GM12878 (cell line): ENCODE measurements around the gene IRGC. TPM values are rescaled to one million over a fixed set of nuclear protein-coding genes. Genes with fewer than 3 reads are reported as not detected.

Experiments used
- BCL11A ChIP-seq: IDR thresholded peaks from 2 replicates; pipeline ENCODE4 v1.6.1; 2011; ENCODE audit warnings: low read depth, low read length
- DPF2 ChIP-seq: fragments of 450-650 bp; IDR thresholded peaks from 2 replicates; pipeline ENCODE4 v1.6.1; 2017; ENCODE audit warnings: mild to moderate bottlenecking
- FOS ChIP-seq: IDR thresholded peaks from 3 replicates; pipeline ENCODE4 v1.6.1; 2011; ENCODE audit warnings: borderline replicate concordance; ENCODE audit not compliant: insufficient read length; ENCODE audit errors: extremely low read depth
- FOXM1 ChIP-seq: IDR thresholded peaks from 2 replicates; pipeline ENCODE4 v1.6.1; 2012; ENCODE audit warnings: low read depth, mild to moderate bottlenecking, inconsistent platforms, low read length, moderate library complexity
- HDAC6 ChIP-seq: fragments of 200-600 bp; sonication (generic); IDR thresholded peaks from one replicate; pipeline ENCODE4 v1.8.0; 2017; ENCODE audit warnings: antibody characterized with exemption; ENCODE audit not compliant: unreplicated experiment
- HDGF ChIP-seq: fragments of 450-650 bp; IDR thresholded peaks from 2 replicates; pipeline ENCODE4 v1.6.1; 2016; ENCODE audit warnings: antibody characterized with exemption
- IKZF2 ChIP-seq, 2 experiments: fragments of 450-650 bp; IDR thresholded peaks; 2 replicates each; pipeline ENCODE4 v1.6.1; 2017; ENCODE audit warnings: mild to moderate bottlenecking in 2 of 2, moderate library complexity in 2 of 2
- JUND ChIP-seq: IDR thresholded peaks from 2 replicates; pipeline ENCODE4 v1.6.1; 2012; ENCODE audit warnings: low read depth, mild to moderate bottlenecking, low read length, improper control_type of control experiment, moderate library complexity
- NBN ChIP-seq: fragments of 450-650 bp; IDR thresholded peaks from 2 replicates; pipeline ENCODE4 v1.6.1; 2016
- NFXL1 ChIP-seq: fragments of 450-650 bp; IDR thresholded peaks from 2 replicates; pipeline ENCODE4 v1.6.1; 2017; ENCODE audit warnings: antibody characterized with exemption, mild to moderate bottlenecking, borderline replicate concordance
- NRF1 ChIP-seq: conservative IDR thresholded peaks from 2 replicates; pipeline ENCODE4 v1.6.1; 2011; ENCODE audit warnings: mild to moderate bottlenecking, low read depth, low read length, improper control_type of control experiment
- PBX3 ChIP-seq: IDR thresholded peaks from 2 replicates; pipeline ENCODE4 v1.6.1; 2011; ENCODE audit warnings: mild to moderate bottlenecking, low read depth, low read length, moderate library complexity; ENCODE audit not compliant: insufficient replicate concordance
- PKNOX1 ChIP-seq: fragments of 450-650 bp; IDR thresholded peaks from 2 replicates; pipeline ENCODE4 v1.6.1; 2016; ENCODE audit warnings: mild to moderate bottlenecking
- POU2F2 ChIP-seq: IDR thresholded peaks from 3 replicates; pipeline ENCODE4 v1.6.1; 2011; ENCODE audit warnings: low read depth, mild to moderate bottlenecking, low read length, borderline replicate concordance
- RBBP5 ChIP-seq: fragments of 200-600 bp; sonication (generic); conservative IDR thresholded peaks from 2 replicates; pipeline ENCODE4 v1.6.1; 2016
- SMC3 ChIP-seq: IDR thresholded peaks from 2 replicates; pipeline ENCODE4 v1.6.1; 2011; ENCODE audit warnings: low read length, improper control_type of control experiment, borderline replicate concordance
- SUZ12 ChIP-seq: fragments of 200-600 bp; sonication (generic); IDR thresholded peaks from one replicate; pipeline ENCODE4 v1.6.1; 2018; ENCODE audit warnings: antibody characterized with exemption, mild to moderate bottlenecking; ENCODE audit not compliant: unreplicated experiment
- TCF12 ChIP-seq: IDR thresholded peaks from 2 replicates; pipeline ENCODE4 v1.6.1; 2011; ENCODE audit warnings: low read depth, mild to moderate bottlenecking, low read length
- ZNF24 ChIP-seq: fragments of 450-650 bp; IDR thresholded peaks from 2 replicates; pipeline ENCODE4 v1.6.1; 2017; ENCODE audit warnings: antibody characterized with exemption, mild to moderate bottlenecking
- polyA plus RNA-seq, 11 experiments: library from polyadenylated mRNA; depleted of rRNA in 4 of 11; unstranded in 6 of 11; stranded (reverse) in 5 of 11; fragments of >200 nt; fragmentation: Nextera tagmentation in 4 of 11; fragmentation: Illumina TruSeq in 1 of 11; extraction: Ambion mirVana in 4 of 11; extraction: Trizol in 1 of 11; gene quantifications; 1 replicate in 1 of 11; 2 replicates in 10 of 11; pipeline versions ENCODE4 v1.2.1 to v1.2.3, GENCODE V29; 2011 to 2016; ENCODE audit warnings: inconsistent platforms in 2 of 11, missing spikeins in 2 of 11, low read depth in 1 of 11
- total RNA-seq, 4 experiments: library from RNA; depleted of rRNA in 3 of 4; stranded (reverse); fragments of >200 nt in 3 of 4; fragmentation: Illumina TruSeq in 1 of 4; extraction: Trizol in 1 of 4; gene quantifications; 2 replicates each; pipeline versions ENCODE4 v1.2.1 to v1.2.3, GENCODE V29; 2013 to 2021
- TF ChIP-seq, protein P1 (sequence below): fragments of 450-650 bp; IDR thresholded peaks from 2 replicates; pipeline ENCODE4 v1.6.1; 2017; ENCODE audit warnings: mild to moderate bottlenecking
- TF ChIP-seq, protein P2 (sequence below): fragments of 450-650 bp; formaldehyde crosslinking; IDR thresholded peaks from 2 replicates; pipeline ENCODE4 v1.4.0; 2022; ENCODE audit warnings: mild to moderate bottlenecking, moderate library complexity
- TF ChIP-seq, protein P3 (sequence below): IDR thresholded peaks from 2 replicates; pipeline ENCODE4 v1.6.1; 2011; ENCODE audit warnings: borderline replicate concordance, low read depth, mild to moderate bottlenecking, moderate library complexity, mixed read lengths, low read length; ENCODE audit not compliant: insufficient read depth; ENCODE audit errors: extremely low read length

The IRGC gene
- total and polyA plus RNA-seq, 10 of the 15 experiments (the other 5 are each of a cell fraction or from before 2014, with no cell fraction given), result 0.04 TPM; not detected in 9

GRCh38 chr19:43754503-43755255 is 38.8 kb downstream of the IRGC start, which contains the start of gene SMG9 (continued):
- TF ChIP-seq, protein P1, sequence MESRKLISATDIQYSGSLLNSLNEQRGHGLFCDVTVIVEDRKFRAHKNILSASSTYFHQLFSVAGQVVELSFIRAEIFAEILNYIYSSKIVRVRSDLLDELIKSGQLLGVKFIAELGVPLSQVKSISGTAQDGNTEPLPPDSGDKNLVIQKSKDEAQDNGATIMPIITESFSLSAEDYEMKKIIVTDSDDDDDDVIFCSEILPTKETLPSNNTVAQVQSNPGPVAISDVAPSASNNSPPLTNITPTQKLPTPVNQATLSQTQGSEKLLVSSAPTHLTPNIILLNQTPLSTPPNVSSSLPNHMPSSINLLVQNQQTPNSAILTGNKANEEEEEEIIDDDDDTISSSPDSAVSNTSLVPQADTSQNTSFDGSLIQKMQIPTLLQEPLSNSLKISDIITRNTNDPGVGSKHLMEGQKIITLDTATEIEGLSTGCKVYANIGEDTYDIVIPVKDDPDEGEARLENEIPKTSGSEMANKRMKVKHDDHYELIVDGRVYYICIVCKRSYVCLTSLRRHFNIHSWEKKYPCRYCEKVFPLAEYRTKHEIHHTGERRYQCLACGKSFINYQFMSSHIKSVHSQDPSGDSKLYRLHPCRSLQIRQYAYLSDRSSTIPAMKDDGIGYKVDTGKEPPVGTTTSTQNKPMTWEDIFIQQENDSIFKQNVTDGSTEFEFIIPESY, result no peak
- peak; percentile 52 to 69; a peak in 2 of 4 replicates for TF ChIP-seq IKZF2 (IDR thresholded peaks at IDR 0.05)
- peak; percentile 98 for TF ChIP-seq HDGF
- TF ChIP-seq PKNOX1, result no peak
- no peak; the same call in 1 of the 2 replicates for TF ChIP-seq TCF12
- TF ChIP-seq JUND, result 0 out of 2 replicates have a peak, but pooled peaks have one; percentile 6
- TF ChIP-seq HDAC6, result no peak
- peak; percentile 98 for TF ChIP-seq NRF1
- TF ChIP-seq, protein P2, sequence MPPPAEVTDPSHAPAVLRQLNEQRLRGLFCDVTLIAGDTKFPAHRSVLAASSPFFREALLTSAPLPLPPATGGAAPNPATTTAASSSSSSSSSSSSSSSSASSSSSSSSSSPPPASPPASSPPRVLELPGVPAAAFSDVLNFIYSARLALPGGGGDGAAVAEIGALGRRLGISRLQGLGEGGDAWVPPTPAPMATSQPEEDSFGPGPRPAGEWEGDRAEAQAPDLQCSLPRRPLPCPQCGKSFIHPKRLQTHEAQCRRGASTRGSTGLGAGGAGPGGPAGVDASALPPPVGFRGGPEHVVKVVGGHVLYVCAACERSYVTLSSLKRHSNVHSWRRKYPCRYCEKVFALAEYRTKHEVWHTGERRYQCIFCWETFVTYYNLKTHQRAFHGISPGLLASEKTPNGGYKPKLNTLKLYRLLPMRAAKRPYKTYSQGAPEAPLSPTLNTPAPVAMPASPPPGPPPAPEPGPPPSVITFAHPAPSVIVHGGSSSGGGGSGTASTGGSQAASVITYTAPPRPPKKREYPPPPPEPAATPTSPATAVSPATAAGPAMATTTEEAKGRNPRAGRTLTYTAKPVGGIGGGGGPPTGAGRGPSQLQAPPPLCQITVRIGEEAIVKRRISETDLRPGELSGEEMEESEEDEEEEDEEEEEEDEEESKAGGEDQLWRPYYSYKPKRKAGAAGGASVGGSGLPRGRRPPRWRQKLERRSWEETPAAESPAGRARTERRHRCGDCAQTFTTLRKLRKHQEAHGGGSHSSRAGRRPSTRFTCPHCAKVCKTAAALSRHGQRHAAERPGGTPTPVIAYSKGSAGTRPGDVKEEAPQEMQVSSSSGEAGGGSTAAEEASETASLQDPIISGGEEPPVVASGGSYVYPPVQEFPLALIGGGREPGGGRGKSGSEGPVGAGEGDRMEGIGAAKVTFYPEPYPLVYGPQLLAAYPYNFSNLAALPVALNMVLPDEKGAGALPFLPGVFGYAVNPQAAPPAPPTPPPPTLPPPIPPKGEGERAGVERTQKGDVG, result no peak
- TF ChIP-seq NFXL1, result no peak
- no peak for TF ChIP-seq SUZ12
- TF ChIP-seq DPF2, result 0 out of 2 replicates have a peak, but pooled peaks have one; percentile 74
- 0 out of 2 replicates have a peak, but pooled peaks have one; percentile 18 for TF ChIP-seq ZNF24
- peak; percentile 86 for TF ChIP-seq NBN
- TF ChIP-seq FOXM1, result no peak; the same call in 1 of the 2 replicates
- TF ChIP-seq RBBP5, result no peak
- TF ChIP-seq, protein P3, sequence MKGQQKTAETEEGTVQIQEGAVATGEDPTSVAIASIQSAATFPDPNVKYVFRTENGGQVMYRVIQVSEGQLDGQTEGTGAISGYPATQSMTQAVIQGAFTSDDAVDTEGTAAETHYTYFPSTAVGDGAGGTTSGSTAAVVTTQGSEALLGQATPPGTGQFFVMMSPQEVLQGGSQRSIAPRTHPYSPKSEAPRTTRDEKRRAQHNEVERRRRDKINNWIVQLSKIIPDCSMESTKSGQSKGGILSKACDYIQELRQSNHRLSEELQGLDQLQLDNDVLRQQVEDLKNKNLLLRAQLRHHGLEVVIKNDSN, result no peak
- TF ChIP-seq BCL11A, result no peak
- peak; percentile 6; the same call in 1 of the 3 replicates for TF ChIP-seq POU2F2
- no peak for TF ChIP-seq PBX3
- TF ChIP-seq SMC3, result no peak; the same call in 1 of the 2 replicates
- TF ChIP-seq FOS, result no peak
